ENCODE measurements around the gene GRAMD1B.

GRAMD1B gene

GRCh38 chr11:123494195-123495050 is 64.4 kb downstream of the GRAMD1B start:
- Histone ChIP-seq H3K79me2 (ENCODE audit: insufficient read depth, low read depth) (no peaks in the 10 kb centered on the region), H3K27me3 (ENCODE audit: insufficient read depth, low read depth) (no peaks in the 10 kb centered on the region), H3K9ac (no peak overlapping the region), H3K27ac (no peak overlapping the region), H3K4me2 (no peak overlapping the region), H2AFZ (ENCODE audit: low read depth) (no peak overlapping the region), H4K20me1 (ENCODE audit: insufficient read depth) (no peaks in the 10 kb centered on the region), H3K4me1 (ENCODE audit: low read depth, poor library complexity, severe bottlenecking) (no peaks in the 10 kb centered on the region), H3K4me3 (IDR thresholded peaks at IDR 0.05; ENCODE audit: insufficient read depth, low read depth, low read length) (no peak overlapping the region), H3K36me3 (ENCODE audit: insufficient read depth) (no peaks in the 10 kb centered on the region)
- TF ChIP-seq CTCF (conservative IDR thresholded peaks at IDR 0.05; ENCODE audit: low read depth, low read length), result no peak

- no peaks in the 10 kb centered on the region for H3K79me2 ChIP-seq (ENCODE audit: insufficient read depth, low read depth)
- H4K20me1 ChIP-seq (ENCODE audit: insufficient read depth), result no peaks in the 10 kb centered on the region
- no peak overlapping the region for H3K27ac ChIP-seq
- H3K4me3 ChIP-seq (IDR thresholded peaks at IDR 0.05; ENCODE audit: insufficient read depth, low read depth, low read length), result no peak overlapping the region
- TF ChIP-seq CTCF (conservative IDR thresholded peaks at IDR 0.05; ENCODE audit: low read depth, low read length), result no peak
- no peaks in the 10 kb centered on the region for H3K27me3 ChIP-seq (ENCODE audit: insufficient read depth, low read depth)
- no peaks in the 10 kb centered on the region for H3K36me3 ChIP-seq (ENCODE audit: insufficient read depth)
- no peak overlapping the region for H2AFZ ChIP-seq (ENCODE audit: low read depth)
- H3K4me1 ChIP-seq (ENCODE audit: low read depth, poor library complexity, severe bottlenecking), result no peaks in the 10 kb centered on the region
- no peak overlapping the region for H3K4me2 ChIP-seq
- no peak overlapping the region for H3K9ac ChIP-seq
These were observed 74.3 kb downstream of the GRAMD1B start for GRCh38 chr11:123504401-123504800.

DNA sequence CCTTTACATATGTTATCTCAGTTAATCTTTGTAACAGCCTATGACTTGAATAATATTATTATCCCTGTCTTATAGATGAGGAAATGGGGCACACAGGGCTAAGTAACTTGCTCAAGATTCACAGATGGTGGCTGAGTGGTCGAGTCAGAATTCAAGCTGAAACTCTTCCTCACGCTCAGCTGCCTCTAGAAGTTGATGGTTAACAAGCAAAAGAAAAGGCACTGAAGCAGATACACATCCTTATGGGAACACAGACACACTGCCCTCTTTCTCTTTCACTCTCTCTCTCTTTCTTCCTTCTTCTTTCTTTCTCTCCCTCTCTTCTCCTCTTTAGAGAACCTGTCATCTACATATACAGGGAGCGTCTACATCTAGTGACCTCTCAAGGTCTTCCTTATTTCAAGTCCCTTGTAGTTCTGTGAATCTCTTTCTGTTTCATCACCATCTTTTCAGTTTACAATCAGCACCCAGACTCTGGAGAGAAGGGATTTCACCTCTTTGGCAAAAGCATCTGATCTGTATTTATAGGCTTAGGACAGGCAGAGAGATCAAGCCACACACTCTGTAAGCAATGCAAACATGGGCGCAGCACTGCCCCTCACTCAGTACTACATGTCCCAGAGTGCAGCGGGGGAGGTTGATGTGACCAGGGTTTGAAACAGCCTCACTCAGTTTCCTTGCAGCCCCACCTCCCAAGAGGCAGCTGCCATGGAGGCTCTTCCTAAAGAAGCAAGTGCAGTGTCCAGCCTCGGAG is 75.7 kb downstream of the GRAMD1B start:
- no peak overlapping the region for H3K4me2 ChIP-seq
- H2AFZ ChIP-seq (ENCODE audit: low read depth), result no peak overlapping the region
- no peak overlapping the region for H3K4me3 ChIP-seq (IDR thresholded peaks at IDR 0.05; ENCODE audit: insufficient read depth, low read depth, low read length)

GRCh38 chr11:123507043-123507442 is 77.0 kb downstream of the GRAMD1B start:
- TF ChIP-seq CTCF (conservative IDR thresholded peaks at IDR 0.05; ENCODE audit: low read depth, low read length), result no peak
- Histone ChIP-seq H3K79me2 (ENCODE audit: insufficient read depth, low read depth) (no peaks in the 10 kb centered on the region), H3K4me1 (ENCODE audit: low read depth, poor library complexity, severe bottlenecking) (no peaks in the 10 kb centered on the region), H2AFZ (ENCODE audit: low read depth) (no peak overlapping the region), H3K27me3 (ENCODE audit: insufficient read depth, low read depth) (no peaks in the 10 kb centered on the region), H3K27ac (no peak overlapping the region), H4K20me1 (ENCODE audit: insufficient read depth) (no peaks in the 10 kb centered on the region), H3K4me2 (no peak overlapping the region), H3K36me3 (ENCODE audit: insufficient read depth) (no peaks in the 10 kb centered on the region), H3K4me3 (IDR thresholded peaks at IDR 0.05; ENCODE audit: insufficient read depth, low read depth, low read length) (no peak overlapping the region), H3K9ac (no peak overlapping the region)

More for the DNA sequence above, 75.7 kb downstream of the GRAMD1B start:
- Histone ChIP-seq H3K9ac (no peak overlapping the region), H4K20me1 (ENCODE audit: insufficient read depth) (no peaks in the 10 kb centered on the region), H3K36me3 (ENCODE audit: insufficient read depth) (no peaks in the 10 kb centered on the region), H3K27ac (no peak overlapping the region), H3K4me1 (ENCODE audit: low read depth, poor library complexity, severe bottlenecking) (no peaks in the 10 kb centered on the region), H3K27me3 (ENCODE audit: insufficient read depth, low read depth) (no peaks in the 10 kb centered on the region), H3K79me2 (ENCODE audit: insufficient read depth, low read depth) (no peaks in the 10 kb centered on the region)
- TF ChIP-seq CTCF (conservative IDR thresholded peaks at IDR 0.05; ENCODE audit: low read depth, low read length), result no peak

Measured in KMS-11 (cell line).